ENCODE measurements around the gene GRAP2. TPM values are rescaled to one million over a fixed set of nuclear protein-coding genes. Genes with fewer than 3 reads are reported as not detected.

The GRAP2 gene
- total RNA-seq, 4 donors from 2014 or later = 1.4 to 5.8 (median 3.9) TPM

DNA sequence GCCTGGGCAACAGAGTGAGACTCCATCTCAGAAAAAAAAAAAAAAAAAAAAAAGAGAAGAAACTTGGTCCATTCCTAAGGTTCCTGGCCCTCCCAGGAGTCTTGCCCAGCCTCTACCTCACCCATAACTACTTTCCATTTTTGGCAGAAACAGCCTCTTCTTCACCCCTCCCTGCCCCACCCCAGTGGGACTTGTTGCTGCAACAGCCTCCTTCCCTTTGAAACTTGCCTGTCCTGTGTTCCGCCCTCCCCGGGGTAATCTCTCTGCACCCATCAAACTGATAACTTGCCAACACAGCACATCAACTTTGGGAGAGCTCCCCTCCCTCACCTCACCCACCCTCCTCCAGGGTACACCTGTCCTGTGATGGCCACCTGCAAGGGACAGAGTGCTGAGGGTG, 83.9 kb downstream of the GRAP2 start:
- Histone ChIP-seq H3K4me1 (no peaks in the 10 kb centered on the region), H3K36me3 (no peaks in the 10 kb centered on the region), H3K9me3 (no peaks in the 10 kb centered on the region), H3K27ac (replicated peaks in 1 of 4) (no peak overlapping the region), H3K4me3 (no peak overlapping the region), H3K27me3 (peaks cover 0 to 40% (median 0%) of the 10 kb centered on the region in 4 donors)
- intact Hi-C loops (cut with DNase I) = no loop called here
- 95% methylated on average over 2 of the region's 2 CpGs for WGBS
- no peak for DNase-seq (ENCODE audit: extremely low spot score)
- no peak for TF ChIP-seq EP300 (IDR thresholded peaks at IDR 0.05)
- TF ChIP-seq POLR2AphosphoS5 (IDR thresholded peaks at IDR 0.05) = no peak
- no peak for TF ChIP-seq POLR2A (IDR thresholded peaks at IDR 0.05; ENCODE audit: low read depth)
- TF ChIP-seq, protein P1, sequence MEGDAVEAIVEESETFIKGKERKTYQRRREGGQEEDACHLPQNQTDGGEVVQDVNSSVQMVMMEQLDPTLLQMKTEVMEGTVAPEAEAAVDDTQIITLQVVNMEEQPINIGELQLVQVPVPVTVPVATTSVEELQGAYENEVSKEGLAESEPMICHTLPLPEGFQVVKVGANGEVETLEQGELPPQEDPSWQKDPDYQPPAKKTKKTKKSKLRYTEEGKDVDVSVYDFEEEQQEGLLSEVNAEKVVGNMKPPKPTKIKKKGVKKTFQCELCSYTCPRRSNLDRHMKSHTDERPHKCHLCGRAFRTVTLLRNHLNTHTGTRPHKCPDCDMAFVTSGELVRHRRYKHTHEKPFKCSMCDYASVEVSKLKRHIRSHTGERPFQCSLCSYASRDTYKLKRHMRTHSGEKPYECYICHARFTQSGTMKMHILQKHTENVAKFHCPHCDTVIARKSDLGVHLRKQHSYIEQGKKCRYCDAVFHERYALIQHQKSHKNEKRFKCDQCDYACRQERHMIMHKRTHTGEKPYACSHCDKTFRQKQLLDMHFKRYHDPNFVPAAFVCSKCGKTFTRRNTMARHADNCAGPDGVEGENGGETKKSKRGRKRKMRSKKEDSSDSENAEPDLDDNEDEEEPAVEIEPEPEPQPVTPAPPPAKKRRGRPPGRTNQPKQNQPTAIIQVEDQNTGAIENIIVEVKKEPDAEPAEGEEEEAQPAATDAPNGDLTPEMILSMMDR (IDR thresholded peaks at IDR 0.05) = no peak

DNA sequence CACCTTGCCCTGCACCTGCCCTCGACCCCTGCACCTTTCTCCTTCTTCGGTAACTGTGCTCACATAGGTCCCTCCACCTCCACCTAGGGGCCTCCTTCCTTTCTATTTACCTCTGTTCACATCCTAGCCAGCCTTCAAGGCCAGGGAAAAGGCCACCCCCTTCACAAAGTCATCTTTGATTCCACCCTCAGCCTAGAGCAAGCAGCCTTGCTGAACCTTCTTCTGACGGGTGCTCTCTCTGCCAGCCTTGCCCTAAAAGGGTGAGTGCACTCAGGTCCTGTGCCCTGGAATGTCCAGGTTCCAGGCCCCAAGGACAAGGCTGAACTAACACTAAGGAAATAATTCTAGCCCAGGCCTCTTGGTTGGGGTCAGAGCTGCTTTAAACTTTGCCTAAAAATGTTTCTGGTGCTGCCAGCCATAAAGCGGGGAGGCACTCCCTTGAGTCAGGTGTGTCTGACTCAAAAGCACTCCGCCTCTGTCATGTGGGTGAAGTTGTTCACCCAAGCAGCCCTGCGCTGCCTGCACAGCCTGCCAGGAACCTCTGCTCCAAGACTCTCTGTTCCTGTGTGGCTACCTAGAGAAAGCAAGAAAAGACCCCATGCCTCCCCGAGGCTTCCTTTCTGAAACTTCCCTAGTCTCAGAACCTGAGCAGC, 84.6 kb downstream of the GRAP2 start:
- no peak for DNase-seq (ENCODE audit: extremely low spot score)
- peaks cover 0 to 36% (median 0%) of the 10 kb centered on the region in 4 donors for H3K27me3 ChIP-seq
- H3K4me1 ChIP-seq = no peaks in the 10 kb centered on the region
- H3K9me3 ChIP-seq = no peaks in the 10 kb centered on the region
- intact Hi-C loops (cut with DNase I) = no loop called here
- no peak overlapping the region for H3K4me3 ChIP-seq
- TF ChIP-seq EP300 (IDR thresholded peaks at IDR 0.05) (no peak), POLR2A (IDR thresholded peaks at IDR 0.05; ENCODE audit: low read depth) (no peak), POLR2AphosphoS5 (IDR thresholded peaks at IDR 0.05) (no peak)
- TF ChIP-seq, protein P1 (IDR thresholded peaks at IDR 0.05) = no peak
- H3K36me3 ChIP-seq = no peaks in the 10 kb centered on the region
- 87% methylated on average over 5 of the region's 7 CpGs for WGBS
- no peak overlapping the region for H3K27ac ChIP-seq (replicated peaks in 1 of 4)

DNA sequence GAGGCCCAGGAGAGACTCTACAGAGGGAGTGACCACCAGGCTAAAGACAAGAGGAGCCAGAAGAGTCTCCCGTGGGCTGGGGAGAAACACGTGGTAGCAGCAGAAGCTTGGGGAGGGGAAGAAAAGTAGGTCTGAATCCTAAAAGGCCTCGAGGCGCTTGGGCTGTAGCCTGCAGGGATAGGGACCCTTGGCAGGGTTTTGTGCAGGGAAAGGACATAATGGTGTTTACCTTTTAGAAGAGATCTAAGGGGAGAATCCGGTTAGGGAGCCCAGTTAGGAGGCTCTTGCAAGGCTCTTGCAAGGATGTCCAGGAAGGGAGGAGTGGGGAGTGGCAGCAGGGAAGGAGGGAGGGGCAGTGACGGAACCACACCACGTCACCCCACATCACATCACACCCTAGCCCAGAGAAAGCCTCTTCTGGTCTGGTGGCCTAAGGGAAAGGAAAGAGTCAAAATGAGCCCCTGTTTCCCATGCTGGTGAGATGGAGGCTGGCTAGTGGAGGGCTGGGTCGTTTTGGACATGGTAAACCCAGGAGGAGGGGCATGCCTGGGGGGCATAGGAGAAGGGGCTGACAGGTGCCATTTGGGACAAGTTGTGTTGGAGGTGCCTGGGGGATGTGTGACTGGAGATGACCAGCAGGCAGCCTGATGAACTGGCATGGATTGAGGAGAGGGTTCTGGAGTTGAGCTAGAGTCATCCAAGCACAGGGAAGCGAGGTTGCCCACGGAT, 87.7 kb downstream of the GRAP2 start:
- Histone ChIP-seq H3K4me3 (no peak overlapping the region), H3K36me3 (no peaks in the 10 kb centered on the region), H3K9me3 (no peaks in the 10 kb centered on the region), H3K4me1 (no peaks in the 10 kb centered on the region), H3K27me3 (peaks cover 0 to 31% (median 0%) of the 10 kb centered on the region in 4 donors), H3K27ac (replicated peaks in 1 of 4) (no peak overlapping the region)
- 70% methylated on average over 10 of the region's 10 CpGs for WGBS
- no peak for DNase-seq (ENCODE audit: extremely low spot score)
- TF ChIP-seq EP300 (IDR thresholded peaks at IDR 0.05) = no peak
- no peak for TF ChIP-seq POLR2AphosphoS5 (IDR thresholded peaks at IDR 0.05)
- TF ChIP-seq, protein P1 (IDR thresholded peaks at IDR 0.05) = no peak
- TF ChIP-seq POLR2A (IDR thresholded peaks at IDR 0.05; ENCODE audit: low read depth) = no peak
- intact Hi-C loops (cut with DNase I) = no loop called here

DNA sequence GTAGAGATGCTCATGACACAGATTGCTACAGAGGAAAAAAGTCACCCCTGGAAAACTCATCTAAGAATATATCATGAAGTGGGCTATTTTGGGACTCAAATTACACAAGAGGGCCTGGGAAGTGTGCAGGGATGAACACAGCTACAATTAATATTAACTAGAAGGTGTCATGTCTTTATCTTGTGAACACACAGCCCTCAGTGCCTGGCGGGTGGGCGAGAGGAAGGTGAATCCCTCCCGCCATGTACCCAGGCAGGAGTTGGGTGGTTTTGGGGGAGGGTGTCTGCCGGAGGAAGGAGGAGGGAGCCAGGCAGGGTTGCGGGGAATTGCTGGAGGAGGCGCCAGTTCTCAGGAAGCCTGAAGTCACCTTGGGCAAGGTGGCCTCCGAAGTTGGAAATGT, 88.7 kb downstream of the GRAP2 start:
- H3K36me3 ChIP-seq = no peaks in the 10 kb centered on the region
- intact Hi-C loops (cut with DNase I) = no loop called here
- peaks cover 0 to 36% (median 6%) of the 10 kb centered on the region in 4 donors for H3K27me3 ChIP-seq
- H3K4me3 ChIP-seq = no peak overlapping the region
- no peak for DNase-seq (ENCODE audit: extremely low spot score)
- TF ChIP-seq POLR2A (IDR thresholded peaks at IDR 0.05; ENCODE audit: low read depth) (no peak), EP300 (IDR thresholded peaks at IDR 0.05) (no peak), POLR2AphosphoS5 (IDR thresholded peaks at IDR 0.05) (no peak)
- TF ChIP-seq, protein P1 (IDR thresholded peaks at IDR 0.05) = no peak
- H3K27ac ChIP-seq (replicated peaks in 1 of 4) = no peak overlapping the region
- WGBS = 83% methylated on average over 7 of the region's 7 CpGs
- no peaks in the 10 kb centered on the region for H3K9me3 ChIP-seq
- H3K4me1 ChIP-seq = peaks cover 0 to 5% (median 5%) of the 10 kb centered on the region in 4 donors

Data from esophagus muscularis mucosa (tissue), 4 donors.